WTC11 (cell line): ENCODE measurements around the gene TRAPPC10.

Source experiments
- JAZF1 ChIP-seq: fragments of 250-450 bp; sonication (Bioruptor Pico); IDR thresholded peaks from 2 replicates; pipeline ENCODE4 v1.9.0; 2021; ENCODE audit warnings: moderate library complexity, mild to moderate bottlenecking, inconsistent platforms
- TF ChIP-seq, protein P1 (sequence below): fragments of 200-600 bp; IDR thresholded peaks from 2 replicates; pipeline ENCODE4 v1.8.0; 2022; ENCODE audit warnings: antibody characterized with exemption

DNA sequence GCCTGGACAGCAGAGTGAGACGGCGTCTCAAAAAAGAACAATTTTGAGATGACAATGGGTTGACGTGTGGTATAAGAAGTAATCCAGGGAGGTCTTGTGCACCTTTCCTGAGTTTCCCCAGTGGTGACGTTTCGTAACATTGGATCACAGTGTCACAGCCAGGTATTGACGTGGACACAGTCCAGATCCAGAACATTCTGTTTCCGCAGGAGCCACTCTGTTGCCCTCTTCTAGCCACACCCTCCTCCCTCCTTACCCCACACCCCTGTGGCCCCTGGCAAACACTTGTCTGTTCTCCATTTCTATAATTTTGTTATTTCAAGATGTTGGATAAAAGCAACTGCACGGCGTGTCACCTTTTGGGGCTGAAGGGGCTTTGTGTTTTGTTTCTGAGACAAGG lies 6.5 kb upstream of the TRAPPC10 start:
- TF ChIP-seq, protein P1, sequence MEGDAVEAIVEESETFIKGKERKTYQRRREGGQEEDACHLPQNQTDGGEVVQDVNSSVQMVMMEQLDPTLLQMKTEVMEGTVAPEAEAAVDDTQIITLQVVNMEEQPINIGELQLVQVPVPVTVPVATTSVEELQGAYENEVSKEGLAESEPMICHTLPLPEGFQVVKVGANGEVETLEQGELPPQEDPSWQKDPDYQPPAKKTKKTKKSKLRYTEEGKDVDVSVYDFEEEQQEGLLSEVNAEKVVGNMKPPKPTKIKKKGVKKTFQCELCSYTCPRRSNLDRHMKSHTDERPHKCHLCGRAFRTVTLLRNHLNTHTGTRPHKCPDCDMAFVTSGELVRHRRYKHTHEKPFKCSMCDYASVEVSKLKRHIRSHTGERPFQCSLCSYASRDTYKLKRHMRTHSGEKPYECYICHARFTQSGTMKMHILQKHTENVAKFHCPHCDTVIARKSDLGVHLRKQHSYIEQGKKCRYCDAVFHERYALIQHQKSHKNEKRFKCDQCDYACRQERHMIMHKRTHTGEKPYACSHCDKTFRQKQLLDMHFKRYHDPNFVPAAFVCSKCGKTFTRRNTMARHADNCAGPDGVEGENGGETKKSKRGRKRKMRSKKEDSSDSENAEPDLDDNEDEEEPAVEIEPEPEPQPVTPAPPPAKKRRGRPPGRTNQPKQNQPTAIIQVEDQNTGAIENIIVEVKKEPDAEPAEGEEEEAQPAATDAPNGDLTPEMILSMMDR: no peak
- TF ChIP-seq JAZF1 (CRISPR knock-in tag): no peak
